BE2C (cell line): ENCODE measurements around the gene FAM216A.

Source experiments
- DNase-seq: peaks from one replicate; pipeline ENCODE4 v3.0.0-alpha.2; 2020
- H3K27me3 ChIP-seq: fragments of 250-450 bp; sonication (Bioruptor Pico); 2 replicates; pipeline ENCODE4 v1.5.1; 2020; ENCODE audit warnings: mild to moderate bottlenecking
- H3K36me3 ChIP-seq: fragments of 250-450 bp; sonication (Bioruptor Pico); 2 replicates; pipeline ENCODE4 v1.5.1; 2020; ENCODE audit warnings: mild to moderate bottlenecking
- H3K4me1 ChIP-seq: fragments of 250-450 bp; sonication (Bioruptor Pico); 2 replicates; pipeline ENCODE4 v1.5.1; 2020
- H3K4me3 ChIP-seq: 2 replicates; pipeline ENCODE4 v1.5.1; 2011; ENCODE audit warnings: low read depth, low read length
- H3K9me3 ChIP-seq: fragments of 250-450 bp; sonication (Bioruptor Pico); 2 replicates; pipeline ENCODE4 v1.5.1; 2020
- TF ChIP-seq, protein P1 (sequence below): IDR thresholded peaks from 2 replicates; pipeline ENCODE4 v1.5.1; 2012; ENCODE audit warnings: mild to moderate bottlenecking, low read depth, low read length

Gene FAM216A

DNA sequence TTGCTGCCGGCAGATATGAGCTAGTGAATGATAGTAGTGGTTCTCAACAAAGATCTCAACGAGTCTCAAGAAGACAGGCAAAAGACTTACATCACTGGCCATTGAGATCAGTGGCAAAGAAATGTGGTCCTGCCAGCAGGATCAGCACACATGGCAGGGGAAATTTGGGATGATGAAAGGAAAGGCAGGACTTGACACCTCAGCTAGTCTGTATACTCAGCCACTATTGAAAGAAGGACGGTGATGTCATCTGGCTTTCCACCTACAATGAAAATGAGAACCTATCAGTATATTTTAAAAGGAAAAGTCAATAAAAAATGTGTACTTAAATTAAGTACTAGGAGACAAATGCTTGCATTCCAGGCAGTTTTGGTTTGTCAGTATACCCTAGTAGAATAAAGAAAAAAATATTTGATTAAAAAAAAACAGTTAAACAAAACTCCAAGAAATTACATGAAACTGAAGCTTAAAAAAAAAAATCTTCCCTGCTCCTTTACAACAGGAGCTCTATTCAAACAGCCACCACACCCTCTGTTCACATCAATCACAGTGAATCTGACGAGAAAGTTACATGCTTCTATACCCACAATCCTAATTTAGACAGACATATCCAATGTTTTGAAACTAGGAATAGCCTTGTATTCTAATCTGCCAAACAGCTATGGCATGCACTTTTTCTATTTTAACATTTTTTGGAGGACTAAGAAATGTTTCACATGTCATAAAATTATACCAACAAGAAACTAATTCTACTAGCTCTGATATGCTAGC lies 68.4 kb downstream of the FAM216A start:
- no peak for DNase-seq
- Histone ChIP-seq H3K4me1 (no peaks in the 10 kb centered on the region), H3K27me3 (no peaks in the 10 kb centered on the region), H3K36me3 (peaks cover 18% of the 10 kb centered on the region), H3K9me3 (no peaks in the 10 kb centered on the region), H3K4me3 (no peak overlapping the region)
- TF ChIP-seq, protein P1, sequence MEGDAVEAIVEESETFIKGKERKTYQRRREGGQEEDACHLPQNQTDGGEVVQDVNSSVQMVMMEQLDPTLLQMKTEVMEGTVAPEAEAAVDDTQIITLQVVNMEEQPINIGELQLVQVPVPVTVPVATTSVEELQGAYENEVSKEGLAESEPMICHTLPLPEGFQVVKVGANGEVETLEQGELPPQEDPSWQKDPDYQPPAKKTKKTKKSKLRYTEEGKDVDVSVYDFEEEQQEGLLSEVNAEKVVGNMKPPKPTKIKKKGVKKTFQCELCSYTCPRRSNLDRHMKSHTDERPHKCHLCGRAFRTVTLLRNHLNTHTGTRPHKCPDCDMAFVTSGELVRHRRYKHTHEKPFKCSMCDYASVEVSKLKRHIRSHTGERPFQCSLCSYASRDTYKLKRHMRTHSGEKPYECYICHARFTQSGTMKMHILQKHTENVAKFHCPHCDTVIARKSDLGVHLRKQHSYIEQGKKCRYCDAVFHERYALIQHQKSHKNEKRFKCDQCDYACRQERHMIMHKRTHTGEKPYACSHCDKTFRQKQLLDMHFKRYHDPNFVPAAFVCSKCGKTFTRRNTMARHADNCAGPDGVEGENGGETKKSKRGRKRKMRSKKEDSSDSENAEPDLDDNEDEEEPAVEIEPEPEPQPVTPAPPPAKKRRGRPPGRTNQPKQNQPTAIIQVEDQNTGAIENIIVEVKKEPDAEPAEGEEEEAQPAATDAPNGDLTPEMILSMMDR = no peak

- no peaks in the 10 kb centered on the region for H3K9me3 ChIP-seq
- no peak overlapping the region for H3K4me3 ChIP-seq
- no peaks in the 10 kb centered on the region for H3K4me1 ChIP-seq
- peaks cover 18% of the 10 kb centered on the region for H3K36me3 ChIP-seq
- no peaks in the 10 kb centered on the region for H3K27me3 ChIP-seq
- TF ChIP-seq, protein P1 = no peak
- DNase-seq = no peak
These were observed 69.2 kb downstream of the FAM216A start for GRCh38 chr12:110537605-110538409.

GRCh38 chr12:110538869-110539622 lies 70.4 kb downstream of the FAM216A start:
- H3K4me1 ChIP-seq = no peaks in the 10 kb centered on the region
- no peak overlapping the region for H3K4me3 ChIP-seq
- peaks cover 19% of the 10 kb centered on the region for H3K36me3 ChIP-seq
- TF ChIP-seq, protein P1 = no peak
- H3K9me3 ChIP-seq = no peaks in the 10 kb centered on the region
- H3K27me3 ChIP-seq = no peaks in the 10 kb centered on the region
- no peak for DNase-seq
